AG10803 (cell line): Measurements from ENCODE around the gene SKIDA1.

Experiments used
- DNase-seq: peaks from one replicate; pipeline ENCODE4 v3.0.0; 2010; ENCODE audit warnings: low read depth
- H3K4me3 ChIP-seq: 2 replicates; pipeline ENCODE4 v1.5.1; 2011; ENCODE audit warnings: mild to moderate bottlenecking, low read length, control low read depth
- TF ChIP-seq, protein P1 (sequence below): conservative IDR thresholded peaks from 2 replicates; pipeline ENCODE4 v1.5.1; 2011; ENCODE audit warnings: mild to moderate bottlenecking, low read length, control low read depth, inconsistent platforms

Gene SKIDA1

DNA sequence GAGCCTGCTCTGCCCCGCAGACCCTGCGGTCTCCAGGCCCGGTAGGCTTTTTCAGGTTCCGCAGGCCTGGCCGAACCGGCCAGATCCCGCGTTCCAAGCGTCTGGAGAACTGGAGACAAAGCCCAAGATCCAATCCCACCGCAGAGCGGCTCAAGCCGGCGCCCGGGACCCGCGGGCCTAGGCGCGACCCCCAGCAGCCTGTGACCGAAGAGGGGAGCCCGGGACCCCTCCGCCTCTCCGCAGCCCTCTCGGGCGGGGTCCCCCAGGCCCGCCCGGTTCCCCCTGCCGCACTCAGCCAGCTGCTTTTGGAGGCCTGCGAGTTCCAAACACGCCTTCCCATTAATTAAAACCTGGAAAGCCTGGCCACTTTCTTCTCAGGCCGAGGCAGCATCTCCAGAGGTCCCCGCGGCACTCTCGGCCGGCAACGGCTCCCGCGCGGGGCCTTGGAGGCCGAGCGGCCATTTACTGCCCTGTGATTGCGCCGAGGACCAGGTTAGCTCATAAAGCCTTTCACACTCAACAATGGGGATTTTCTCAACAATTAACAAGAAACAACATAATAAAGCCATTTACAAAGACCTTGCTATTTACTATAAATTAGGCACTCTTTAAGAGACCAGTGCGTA lies 16.7 kb downstream of the SKIDA1 start:
- no peak for DNase-seq
- no peak overlapping the region for H3K4me3 ChIP-seq

DNA sequence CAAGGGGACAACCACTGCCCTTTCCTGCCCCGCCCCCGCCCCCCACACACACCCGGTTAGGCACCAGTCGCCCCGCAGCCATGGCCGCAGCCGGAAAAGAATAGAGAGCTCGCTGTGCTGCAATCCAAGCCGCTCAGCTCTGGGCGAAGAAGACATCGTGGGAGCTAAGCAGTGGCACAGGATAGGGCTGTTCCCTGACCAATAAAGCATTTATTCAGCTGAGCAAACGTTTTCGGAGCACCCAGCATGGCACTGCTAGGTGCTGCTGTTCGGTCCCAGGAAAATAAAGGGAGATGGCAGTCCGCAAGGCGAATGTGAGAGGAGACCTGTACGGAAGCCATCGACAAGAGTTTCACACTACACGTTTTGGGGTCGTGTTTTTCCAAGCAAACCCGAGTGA lies 18.3 kb downstream of the SKIDA1 start:
- DNase-seq, result no peak
- TF ChIP-seq, protein P1, sequence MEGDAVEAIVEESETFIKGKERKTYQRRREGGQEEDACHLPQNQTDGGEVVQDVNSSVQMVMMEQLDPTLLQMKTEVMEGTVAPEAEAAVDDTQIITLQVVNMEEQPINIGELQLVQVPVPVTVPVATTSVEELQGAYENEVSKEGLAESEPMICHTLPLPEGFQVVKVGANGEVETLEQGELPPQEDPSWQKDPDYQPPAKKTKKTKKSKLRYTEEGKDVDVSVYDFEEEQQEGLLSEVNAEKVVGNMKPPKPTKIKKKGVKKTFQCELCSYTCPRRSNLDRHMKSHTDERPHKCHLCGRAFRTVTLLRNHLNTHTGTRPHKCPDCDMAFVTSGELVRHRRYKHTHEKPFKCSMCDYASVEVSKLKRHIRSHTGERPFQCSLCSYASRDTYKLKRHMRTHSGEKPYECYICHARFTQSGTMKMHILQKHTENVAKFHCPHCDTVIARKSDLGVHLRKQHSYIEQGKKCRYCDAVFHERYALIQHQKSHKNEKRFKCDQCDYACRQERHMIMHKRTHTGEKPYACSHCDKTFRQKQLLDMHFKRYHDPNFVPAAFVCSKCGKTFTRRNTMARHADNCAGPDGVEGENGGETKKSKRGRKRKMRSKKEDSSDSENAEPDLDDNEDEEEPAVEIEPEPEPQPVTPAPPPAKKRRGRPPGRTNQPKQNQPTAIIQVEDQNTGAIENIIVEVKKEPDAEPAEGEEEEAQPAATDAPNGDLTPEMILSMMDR, result no peak
- no peak overlapping the region for H3K4me3 ChIP-seq

More for the DNA sequence above, 16.7 kb downstream of the SKIDA1 start:
- TF ChIP-seq, protein P1, result no peak

DNA sequence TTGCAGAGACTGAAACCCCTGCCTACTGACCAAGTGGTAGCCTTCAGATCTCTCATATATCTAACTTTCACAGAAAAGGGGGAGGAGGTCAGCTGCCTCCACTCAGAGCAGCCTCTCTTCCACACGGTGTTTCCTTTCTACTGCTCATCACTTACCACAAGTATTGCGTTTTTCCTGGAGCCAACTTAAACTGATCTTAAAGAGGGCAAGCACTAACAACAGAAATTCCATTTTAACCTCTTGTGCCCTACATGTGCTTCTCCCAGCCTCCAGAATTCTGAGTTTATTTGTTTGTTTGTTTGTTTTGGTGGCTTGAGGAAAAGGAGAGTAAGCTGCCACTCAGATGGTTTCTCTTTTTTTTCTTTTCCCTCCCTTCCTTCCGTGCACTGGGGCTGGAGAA lies 19.1 kb downstream of the SKIDA1 start:
- DNase-seq, result no peak
- TF ChIP-seq, protein P1, result no peak
- H3K4me3 ChIP-seq, result no peak overlapping the region

DNA sequence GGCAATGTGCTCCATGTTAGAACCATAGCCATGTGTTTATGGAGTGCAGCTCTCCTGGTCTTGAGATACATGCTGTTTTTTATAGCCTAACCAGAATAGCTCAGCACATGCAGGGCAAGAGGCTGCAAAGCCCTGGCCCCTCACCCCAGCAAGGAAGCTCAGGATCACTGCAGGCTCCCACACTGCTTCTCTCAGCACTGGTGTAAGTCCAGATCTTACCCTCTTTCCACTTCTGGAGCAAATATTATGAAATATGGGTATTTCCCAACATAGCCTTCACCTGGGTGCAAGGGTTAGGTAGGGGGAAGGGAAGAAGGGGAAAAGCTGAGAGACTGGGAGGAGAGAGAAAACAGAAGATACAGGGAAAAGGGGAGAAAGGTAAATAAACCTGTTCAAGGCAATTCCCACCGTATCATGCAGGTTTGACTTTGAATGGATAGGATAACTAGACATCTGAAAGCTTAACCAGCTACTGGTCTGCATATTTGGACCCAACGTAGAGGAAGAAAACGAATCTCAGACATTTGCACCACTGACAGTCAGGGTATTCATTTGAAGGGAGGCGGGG lies 19.7 kb downstream of the SKIDA1 start:
- TF ChIP-seq, protein P1, result no peak
- no peak for DNase-seq
- H3K4me3 ChIP-seq, result no peak overlapping the region

DNA sequence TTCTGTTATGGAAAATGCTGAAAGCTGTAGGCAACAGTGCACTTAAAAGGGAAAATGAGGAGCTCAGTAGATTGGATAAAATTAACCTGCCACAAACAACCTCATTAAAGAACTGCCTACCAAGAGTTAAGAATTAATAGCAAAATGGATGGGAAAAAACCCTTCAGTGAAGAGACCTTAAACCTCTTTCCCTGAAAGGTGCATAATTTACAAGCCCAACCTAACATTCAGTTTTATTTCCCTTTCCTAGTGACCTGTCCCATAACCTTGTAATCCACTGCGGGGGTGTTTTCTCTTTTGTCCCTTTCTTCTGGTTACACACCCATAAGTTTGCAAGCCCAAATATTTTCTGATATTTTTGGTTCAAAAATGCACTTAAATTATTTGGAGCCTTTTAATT lies 21.9 kb downstream of the SKIDA1 start:
- no peak for DNase-seq
- TF ChIP-seq, protein P1, result no peak

DNA sequence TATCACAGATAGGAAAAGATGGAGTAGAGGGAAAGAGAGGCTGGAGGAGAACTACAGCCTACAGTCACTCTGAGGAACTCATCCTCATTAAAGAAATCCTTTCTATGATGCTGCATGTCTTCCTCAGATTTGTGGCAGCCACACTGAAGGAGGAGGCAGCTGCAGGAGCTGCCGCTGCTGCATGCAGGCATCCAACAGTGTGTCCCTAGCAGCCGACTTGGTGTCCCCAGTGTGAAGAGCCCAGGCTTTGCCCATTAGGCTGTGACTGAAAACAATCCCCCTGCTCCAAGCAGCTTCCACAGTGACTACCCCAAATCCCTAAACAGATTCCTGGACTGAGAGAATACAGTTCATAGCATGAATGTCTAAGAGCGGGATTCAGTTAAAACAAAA lies 23.1 kb downstream of the SKIDA1 start:
- H3K4me3 ChIP-seq, result no peak overlapping the region
- DNase-seq, result no peak
- TF ChIP-seq, protein P1, result no peak

More for the DNA sequence above, 21.9 kb downstream of the SKIDA1 start:
- no peak overlapping the region for H3K4me3 ChIP-seq

DNA sequence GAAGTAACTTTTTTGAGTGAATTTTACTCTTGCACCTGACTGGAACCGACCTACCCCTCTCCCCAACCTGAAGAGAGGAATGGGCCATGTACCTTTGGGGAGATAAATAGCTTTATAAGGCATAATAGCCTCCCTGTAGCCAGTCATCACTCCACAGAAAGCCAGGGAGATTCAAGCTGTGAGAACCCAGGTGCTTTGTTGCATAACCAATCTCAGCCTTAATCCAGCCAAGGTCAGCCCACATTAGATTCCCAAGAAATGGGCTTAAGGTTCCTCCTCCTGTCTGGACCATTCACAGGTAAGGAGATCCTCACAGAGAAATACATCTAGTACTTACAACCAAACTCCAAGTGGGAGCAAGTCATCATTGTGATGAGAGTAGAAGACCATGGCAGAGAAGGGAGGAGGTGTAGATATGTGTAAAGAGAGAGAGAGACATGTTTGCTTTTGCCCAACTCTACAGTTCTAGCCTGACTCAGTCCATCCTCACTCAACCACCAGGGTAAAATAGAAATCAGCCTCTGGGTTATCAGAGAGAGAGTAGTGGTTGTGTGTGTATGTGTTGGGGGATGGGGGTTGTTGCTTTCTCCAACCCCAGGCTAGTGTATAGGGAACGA lies 23.6 kb downstream of the SKIDA1 start:
- no peak for DNase-seq
- H3K4me3 ChIP-seq, result no peak overlapping the region
- TF ChIP-seq, protein P1, result no peak
